HG03060 (cell line): ENCODE measurements around the gene ZNF497.
"Not testable (repeated sequence)": the region's sequence is repeated elsewhere in the genome, so short reads cannot be mapped to it uniquely, and the experiment has no call there.

ENCODE experiments used
- ATAC-seq: cut with Tn5 transposase; IDR thresholded peaks from one replicate; pipeline ENCODE4 v1.9.1; 2021; ENCODE audit warnings: low read depth, moderate number of reproducible peaks; ENCODE audit not compliant: unreplicated experiment

Gene ZNF497

DNA sequence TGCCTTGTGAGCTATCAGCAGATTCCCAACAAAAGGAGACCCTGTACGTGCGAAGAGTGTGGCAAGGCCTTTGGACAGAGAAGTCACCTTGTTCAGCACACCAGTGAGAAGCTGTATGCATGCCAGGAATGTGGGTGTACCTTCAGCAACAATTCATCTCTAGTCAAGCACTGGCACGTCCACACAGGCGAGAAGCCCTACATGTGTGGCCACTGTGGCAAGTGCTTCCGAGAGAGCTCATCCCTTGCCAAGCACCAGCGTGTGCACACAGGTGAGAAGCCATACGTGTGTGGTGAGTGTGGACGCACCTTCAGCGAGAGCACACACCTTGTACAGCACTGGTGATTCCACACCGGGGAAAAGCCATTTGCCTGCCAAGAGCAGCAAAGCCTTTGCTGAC is 43.3 kb downstream of the ZNF497 start:
- no peak for ATAC-seq

GRCh38 chr19:58318297-58318696 is 44.3 kb downstream of the ZNF497 start:
- no peak for ATAC-seq

- ATAC-seq = no peak
Measured at GRCh38 chr19:58317476-58318072, 45.0 kb downstream of the ZNF497 start.

- ATAC-seq = no peak
Measured at GRCh38 chr19:58315580-58315979, 47.0 kb downstream of the ZNF497 start.

GRCh38 chr19:58311345-58311865 is 51.1 kb downstream of the ZNF497 start:
- ATAC-seq = no peak

DNA sequence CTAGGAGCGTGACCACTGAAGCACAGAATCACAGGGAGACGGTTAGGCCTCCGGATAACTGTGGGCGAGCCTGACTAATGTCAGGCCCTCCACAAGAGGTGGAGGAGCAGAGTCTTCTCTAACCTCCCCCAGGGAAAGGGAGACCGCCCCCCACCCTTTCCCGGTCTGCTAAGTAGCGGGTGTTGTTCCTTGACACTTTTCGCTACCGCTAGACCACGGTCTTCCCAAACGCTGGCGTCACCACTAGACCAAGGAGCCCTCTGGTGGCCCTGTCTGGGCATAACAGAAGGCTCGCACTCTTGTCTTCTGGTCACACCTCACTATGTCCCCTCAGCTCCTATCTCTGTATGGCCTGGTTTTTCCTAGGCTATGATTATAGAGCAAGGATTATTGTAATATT is 51.9 kb downstream of the ZNF497 start:
- not testable (repeated sequence) for ATAC-seq

- no peak for ATAC-seq
Measured at GRCh38 chr19:58307736-58308135, 54.8 kb downstream of the ZNF497 start.

GRCh38 chr19:58305932-58306323 is 56.6 kb downstream of the ZNF497 start:
- ATAC-seq = no peak

- ATAC-seq = peak; percentile 87
Measured at GRCh38 chr19:58305065-58305931, 57.3 kb downstream of the ZNF497 start, which contains the start of gene ERVK3-1. Gene ERVK3-1, plus strand, starts transcription at chr19:58305377. Its CDS starts 6,792 bp downstream, at chr19:58312169.

DNA sequence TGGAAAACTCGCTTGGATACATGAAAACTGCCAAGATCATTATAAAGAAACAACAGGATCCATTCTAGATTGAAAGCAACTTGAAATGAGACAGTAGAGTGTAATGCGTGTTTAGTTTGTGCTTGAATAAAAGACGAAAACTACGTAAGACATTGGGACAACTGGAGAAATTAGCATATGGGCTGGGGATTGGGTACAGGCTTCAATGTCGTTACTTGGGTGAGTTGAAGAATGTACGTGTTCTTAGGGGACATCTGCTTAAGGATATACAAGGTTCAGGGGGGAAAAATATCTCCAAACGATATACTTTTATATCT is 57.8 kb downstream of the ZNF497 start:
- no peak for ATAC-seq
